Activated B cell treated with CpG ODN at 0.5 μM for 24 hours (primary cell): Measurements from ENCODE around the gene DDX31. TPM values are rescaled to one million over a fixed set of nuclear protein-coding genes. Genes with fewer than 3 reads are reported as not detected.

Experiments
- ATAC-seq: fragments of 200-7000 bp; cut with Tn5 transposase; one replicate; pipeline ENCODE4 v1.10.0; 2021; ENCODE audit warnings: low read depth, mild to moderate bottlenecking, moderate library complexity
- CTCF ChIA-PET: fragments of 350-600 bp; sonication (Branson Sonifier 250); formaldehyde crosslinking; loops from one replicate; lab custom pipeline; 2021; ENCODE audit warnings: antibody characterized with exemption; lab: Charles Lee
- POLR2A ChIA-PET: fragments of 350-600 bp; sonication (Branson Sonifier 250); formaldehyde crosslinking; loops from one replicate; lab custom pipeline; 2021; ENCODE audit warnings: antibody characterized with exemption; lab: Charles Lee
- DNase-seq: peaks from one replicate; pipeline ENCODE4 v3.0.0; 2022
- H3K27ac Mint-ChIP-seq: one replicate; pipeline ENCODE4 v1.8.0; 2020; ENCODE audit warnings: mixed read lengths
- H3K27me3 Mint-ChIP-seq: one replicate; pipeline ENCODE4 v1.8.0; 2021; ENCODE audit warnings: mixed read lengths
- H3K36me3 Mint-ChIP-seq: one replicate; pipeline ENCODE4 v1.8.0; 2021; ENCODE audit warnings: low read depth, mixed read lengths
- H3K4me1 Mint-ChIP-seq: one replicate; pipeline ENCODE4 v1.8.0; 2021; ENCODE audit warnings: mixed read lengths
- H3K4me3 Mint-ChIP-seq: one replicate; pipeline ENCODE4 v1.8.0; 2020; ENCODE audit warnings: mild to moderate bottlenecking, mixed read lengths
- H3K9me3 Mint-ChIP-seq: one replicate; pipeline ENCODE4 v1.8.0; 2020; ENCODE audit warnings: mixed read lengths
- intact Hi-C: fragments of 100-400 bp; cut with micrococcal nuclease; formaldehyde crosslinking; loops from one replicate; pipeline ENCODE4 v1.15.1; 2024
- total RNA-seq: library from RNA; stranded (reverse); gene quantifications from 2 replicates; pipeline ENCODE4 v1.2.3, GENCODE V29; 2022
- TF ChIP-seq, protein P1 (sequence below): fragments of 200-600 bp; IDR thresholded peaks from one replicate; pipeline ENCODE4 v1.8.0; 2022; ENCODE audit warnings: antibody characterized with exemption, mild to moderate bottlenecking

Gene DDX31
- total RNA-seq, 1 donor from 2014 or later: 21.8 TPM

DNA sequence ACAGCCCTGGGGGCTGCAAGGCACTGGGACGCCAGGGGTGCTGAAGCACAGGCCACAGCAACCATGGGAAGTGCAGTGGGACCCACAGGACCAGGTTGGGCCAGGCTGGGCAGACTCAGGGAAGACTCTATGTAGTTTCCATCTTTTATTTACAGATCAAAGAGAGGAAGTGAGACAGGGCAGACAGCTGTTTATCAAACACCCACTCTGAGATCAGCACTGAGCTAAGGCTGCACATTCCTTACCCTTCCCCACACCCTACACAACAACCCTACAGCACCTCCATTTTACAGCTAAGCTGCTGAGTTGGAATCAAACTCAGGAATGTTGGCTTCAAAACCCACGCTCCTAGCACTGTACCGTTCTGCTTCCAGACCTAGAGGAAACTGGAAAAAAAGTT, 67.6 kb downstream of the DDX31 start:
- Mint-ChIP-seq H3K36me3 (peaks cover 93% of the 10 kb centered on the region), H3K9me3 (no peaks in the 10 kb centered on the region), H3K27me3 (no peaks in the 10 kb centered on the region), H3K27ac (no peak overlapping the region), H3K4me3 (no peak overlapping the region), H3K4me1 (no peaks in the 10 kb centered on the region)
- ATAC-seq (no peak), DNase-seq (no peak)
- ChIA-PET POLR2A (interaction anchor here (0.6 kb wide), 1 partner anchor 192 kb away, joined by 4 read pairs; the partner anchor contains the start of gene CFAP77), CTCF (no interaction called here)
- TF ChIP-seq, protein P1, sequence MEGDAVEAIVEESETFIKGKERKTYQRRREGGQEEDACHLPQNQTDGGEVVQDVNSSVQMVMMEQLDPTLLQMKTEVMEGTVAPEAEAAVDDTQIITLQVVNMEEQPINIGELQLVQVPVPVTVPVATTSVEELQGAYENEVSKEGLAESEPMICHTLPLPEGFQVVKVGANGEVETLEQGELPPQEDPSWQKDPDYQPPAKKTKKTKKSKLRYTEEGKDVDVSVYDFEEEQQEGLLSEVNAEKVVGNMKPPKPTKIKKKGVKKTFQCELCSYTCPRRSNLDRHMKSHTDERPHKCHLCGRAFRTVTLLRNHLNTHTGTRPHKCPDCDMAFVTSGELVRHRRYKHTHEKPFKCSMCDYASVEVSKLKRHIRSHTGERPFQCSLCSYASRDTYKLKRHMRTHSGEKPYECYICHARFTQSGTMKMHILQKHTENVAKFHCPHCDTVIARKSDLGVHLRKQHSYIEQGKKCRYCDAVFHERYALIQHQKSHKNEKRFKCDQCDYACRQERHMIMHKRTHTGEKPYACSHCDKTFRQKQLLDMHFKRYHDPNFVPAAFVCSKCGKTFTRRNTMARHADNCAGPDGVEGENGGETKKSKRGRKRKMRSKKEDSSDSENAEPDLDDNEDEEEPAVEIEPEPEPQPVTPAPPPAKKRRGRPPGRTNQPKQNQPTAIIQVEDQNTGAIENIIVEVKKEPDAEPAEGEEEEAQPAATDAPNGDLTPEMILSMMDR: no peak
- intact Hi-C loops: no loop called here

DNA sequence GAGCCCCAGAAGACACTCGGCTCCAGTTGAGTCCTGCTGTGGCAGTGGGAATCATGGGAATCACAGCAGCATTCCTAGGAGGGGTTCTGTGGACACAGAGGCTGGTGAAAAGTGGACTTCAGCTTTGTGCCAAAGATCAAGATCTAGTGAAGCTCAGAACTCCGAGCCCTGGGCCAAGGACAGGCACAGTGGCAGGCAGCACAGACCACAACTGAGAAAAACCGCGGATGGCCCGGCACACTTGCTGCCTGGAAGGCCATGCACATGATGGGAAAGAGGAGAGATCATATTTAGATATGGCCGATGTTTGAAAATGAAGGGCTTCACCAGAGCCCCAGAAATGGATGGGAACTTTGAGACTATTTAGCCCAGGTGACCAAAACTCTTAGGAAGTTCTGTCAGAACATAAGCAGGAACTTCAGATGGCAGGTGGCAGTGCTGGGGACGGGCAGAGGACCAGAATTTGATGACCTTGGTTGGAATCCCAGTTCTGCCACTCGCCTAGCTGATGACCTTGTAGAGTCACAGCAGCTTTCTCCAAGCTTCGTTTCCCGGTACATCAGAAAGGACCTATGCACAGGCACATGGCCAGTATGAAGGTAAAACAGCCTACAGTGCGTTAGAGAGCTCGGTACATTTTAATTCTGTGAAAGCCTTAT, 69.3 kb downstream of the DDX31 start:
- TF ChIP-seq, protein P1: no peak
- ChIA-PET CTCF (no interaction called here), POLR2A (no interaction called here)
- no peak overlapping the region for H3K4me3 Mint-ChIP-seq
- ATAC-seq (no peak), DNase-seq (no peak)
- H3K4me1 Mint-ChIP-seq: no peaks in the 10 kb centered on the region
- intact Hi-C loops: no loop called here
- no peaks in the 10 kb centered on the region for H3K9me3 Mint-ChIP-seq
- peaks cover 94% of the 10 kb centered on the region for H3K36me3 Mint-ChIP-seq
- H3K27me3 Mint-ChIP-seq: no peaks in the 10 kb centered on the region
- H3K27ac Mint-ChIP-seq: no peak overlapping the region

DNA sequence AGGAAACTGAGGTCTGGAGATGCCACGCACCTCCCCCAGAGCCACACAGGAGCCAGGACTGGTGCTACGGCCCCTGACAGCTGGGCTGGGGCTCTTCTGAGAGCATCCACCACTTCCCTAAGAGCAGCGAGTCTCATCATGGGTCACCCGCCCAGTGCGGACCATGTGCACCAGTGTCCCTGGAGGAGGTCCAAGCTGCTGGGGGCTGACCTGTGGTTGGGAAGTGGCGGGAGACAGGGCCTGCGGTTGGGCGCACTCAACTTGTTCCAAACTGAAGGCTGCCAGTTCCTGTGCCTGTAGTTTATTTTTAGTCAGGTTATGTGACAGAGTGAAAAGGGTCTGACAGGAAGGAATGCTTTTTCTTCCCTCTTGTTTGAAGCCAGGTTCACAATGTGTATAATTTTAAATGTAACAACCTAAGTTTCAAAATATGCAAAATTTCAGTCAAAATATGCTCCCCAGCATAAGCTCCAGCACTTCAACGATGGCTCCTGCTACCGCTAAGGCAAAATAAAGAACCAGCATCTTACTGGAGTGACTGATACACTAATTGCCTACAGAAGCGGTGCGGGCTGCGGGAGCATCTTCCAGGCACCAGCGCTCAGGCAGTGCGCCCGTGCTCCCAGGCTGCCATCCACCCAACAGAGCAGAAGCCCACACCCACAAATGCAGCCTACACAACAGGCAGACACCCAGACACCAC, 72.6 kb downstream of the DDX31 start:
- Mint-ChIP-seq H3K9me3 (no peaks in the 10 kb centered on the region), H3K4me3 (no peak overlapping the region), H3K27ac (no peak overlapping the region), H3K4me1 (no peaks in the 10 kb centered on the region), H3K36me3 (peaks cover 82% of the 10 kb centered on the region), H3K27me3 (peaks cover 9% of the 10 kb centered on the region)
- TF ChIP-seq, protein P1: no peak
- ATAC-seq (no peak), DNase-seq (no peak)
- ChIA-PET POLR2A (no interaction called here), CTCF (no interaction called here)
- intact Hi-C loops: loop anchor here (10.0 kb wide), 1 partner anchor 1932 kb away; the partner anchor contains the start of gene PRDM12

DNA sequence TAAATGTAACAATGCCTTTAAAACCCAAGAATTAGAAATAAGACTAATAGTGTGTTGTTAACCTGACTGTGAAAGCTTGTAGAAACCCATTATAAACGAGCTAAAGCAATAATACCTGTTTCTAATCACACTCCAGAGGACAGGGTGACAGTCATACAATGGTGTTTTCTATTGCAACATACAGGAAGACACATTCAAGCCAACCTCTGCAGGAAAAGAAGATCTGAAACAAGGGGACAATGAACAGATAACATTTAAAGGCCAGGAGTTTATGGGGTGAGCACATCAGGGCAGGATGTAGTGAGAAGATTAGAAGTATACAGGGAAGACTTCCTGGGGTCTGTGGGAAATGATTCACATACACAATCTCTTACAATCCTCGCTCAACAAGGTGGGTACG, 73.6 kb downstream of the DDX31 start:
- DNase-seq (no peak), ATAC-seq (no peak)
- no peak overlapping the region for H3K27ac Mint-ChIP-seq
- peaks cover 19% of the 10 kb centered on the region for H3K27me3 Mint-ChIP-seq
- peaks cover under 1% of the 10 kb centered on the region for H3K4me1 Mint-ChIP-seq
- intact Hi-C loops: loop anchor here (10.0 kb wide), 1 partner anchor 1931 kb away; the partner anchor contains the start of gene PRDM12
- TF ChIP-seq, protein P1: no peak
- peaks cover 71% of the 10 kb centered on the region for H3K36me3 Mint-ChIP-seq
- no peak overlapping the region for H3K4me3 Mint-ChIP-seq
- ChIA-PET POLR2A (no interaction called here), CTCF (no interaction called here)
- no peaks in the 10 kb centered on the region for H3K9me3 Mint-ChIP-seq

DNA sequence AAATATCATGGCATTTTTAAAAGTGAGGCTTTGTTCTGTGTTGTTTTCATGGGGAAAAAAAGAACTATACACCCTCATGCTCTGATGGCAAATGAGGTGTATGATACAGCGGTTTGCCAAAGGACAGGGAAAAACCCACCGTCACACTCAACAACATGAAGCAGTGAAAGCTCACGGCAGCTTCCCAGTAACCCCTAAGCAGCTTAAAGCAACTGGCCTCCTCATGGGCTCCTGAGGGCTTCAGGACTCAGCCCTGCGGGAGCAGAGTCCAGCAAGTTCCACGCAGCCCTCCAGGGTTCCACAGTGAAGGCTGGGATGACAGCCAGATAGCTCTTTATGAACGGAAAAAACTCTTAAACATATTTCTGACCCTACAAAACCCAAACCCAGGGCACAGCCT, 74.5 kb downstream of the DDX31 start:
- Mint-ChIP-seq H3K27ac (no peak overlapping the region), H3K4me1 (peaks cover 3% of the 10 kb centered on the region), H3K27me3 (peaks cover 21% of the 10 kb centered on the region), H3K4me3 (no peak overlapping the region), H3K36me3 (peaks cover 63% of the 10 kb centered on the region), H3K9me3 (no peaks in the 10 kb centered on the region)
- TF ChIP-seq, protein P1: no peak
- POLR2A ChIA-PET: no interaction called here
- no peak for DNase-seq
- no peak for ATAC-seq
- CTCF ChIA-PET: no interaction called here
- intact Hi-C loops: loop anchor here (10.0 kb wide), 1 partner anchor 1931 kb away; the partner anchor contains the start of gene PRDM12
